NCI-H2107 (cell line): ENCODE measurements around the gene SRMS.

Experiments
- DNase-seq: peaks from one replicate; lab custom pipeline; 2025; lab: John Stamatoyannopoulos, UW

Gene SRMS

GRCh38 chr20:63547725-63548480, at the start of gene SRMS:
SRMS (minus strand) TSS chr20:63547749; CDS start chr20:63547463, 286 bp downstream.
- no peak for DNase-seq

- DNase-seq = no peak
These were observed 48.9 kb upstream of the SRMS start for GRCh38 chr20:63596423-63596822.

GRCh38 chr20:63595416-63596127, 48.0 kb upstream of the SRMS start:
- no peak for DNase-seq

- no peak for DNase-seq
These were observed 46.6 kb upstream of the SRMS start for GRCh38 chr20:63594043-63594561.

- DNase-seq = no peak
These were observed 45.1 kb upstream of the SRMS start for GRCh38 chr20:63592661-63593060.

- DNase-seq = no peak
These were observed 44.3 kb upstream of the SRMS start for GRCh38 chr20:63591786-63592355.

GRCh38 chr20:63591147-63591533, 43.6 kb upstream of the SRMS start:
- DNase-seq = no peak

- no peak for DNase-seq
These were observed 42.9 kb upstream of the SRMS start for GRCh38 chr20:63590218-63591146.

- DNase-seq = no peak
These were observed 42.0 kb upstream of the SRMS start for GRCh38 chr20:63589261-63590217.

GRCh38 chr20:63588641-63589041, 41.1 kb upstream of the SRMS start:
- no peak for DNase-seq

- no peak for DNase-seq
These were observed 40.4 kb upstream of the SRMS start for GRCh38 chr20:63587776-63588591.

- DNase-seq = no peak
These were observed 39.7 kb upstream of the SRMS start for GRCh38 chr20:63587256-63587655.

GRCh38 chr20:63586797-63587196, 39.2 kb upstream of the SRMS start:
- DNase-seq = no peak

- no peak for DNase-seq
These were observed 38.3 kb upstream of the SRMS start for GRCh38 chr20:63585616-63586565.

GRCh38 chr20:63582382-63583063, 35.0 kb upstream of the SRMS start:
- no peak for DNase-seq

- no peak for DNase-seq
These were observed 33.4 kb upstream of the SRMS start for GRCh38 chr20:63580796-63581461.

GRCh38 chr20:63579017-63579694, 31.6 kb upstream of the SRMS start:
- DNase-seq = no peak
